ENCODE measurements around the gene CAMK2B.

CAMK2B gene

DNA sequence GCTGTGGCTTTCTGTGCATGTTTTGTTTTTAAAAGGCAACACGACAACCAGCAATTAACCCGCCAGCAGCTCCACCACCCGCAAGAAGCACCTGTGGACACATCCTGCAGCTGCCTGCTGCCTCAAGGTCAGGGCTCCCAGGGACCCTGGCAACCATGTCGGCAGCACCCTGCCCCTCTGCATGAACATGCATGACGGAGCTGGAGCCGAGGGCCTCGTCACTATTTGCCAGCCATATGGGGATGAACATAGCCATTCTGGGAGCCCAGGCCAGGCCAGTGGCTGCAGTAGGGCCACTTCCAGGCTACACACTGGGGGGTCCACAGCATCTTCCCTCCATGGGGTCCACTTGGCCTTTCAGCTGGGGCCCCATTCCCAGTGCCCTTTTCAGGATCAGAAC is 52.9 kb downstream of the CAMK2B start:
- no peak for DNase-seq

DNA sequence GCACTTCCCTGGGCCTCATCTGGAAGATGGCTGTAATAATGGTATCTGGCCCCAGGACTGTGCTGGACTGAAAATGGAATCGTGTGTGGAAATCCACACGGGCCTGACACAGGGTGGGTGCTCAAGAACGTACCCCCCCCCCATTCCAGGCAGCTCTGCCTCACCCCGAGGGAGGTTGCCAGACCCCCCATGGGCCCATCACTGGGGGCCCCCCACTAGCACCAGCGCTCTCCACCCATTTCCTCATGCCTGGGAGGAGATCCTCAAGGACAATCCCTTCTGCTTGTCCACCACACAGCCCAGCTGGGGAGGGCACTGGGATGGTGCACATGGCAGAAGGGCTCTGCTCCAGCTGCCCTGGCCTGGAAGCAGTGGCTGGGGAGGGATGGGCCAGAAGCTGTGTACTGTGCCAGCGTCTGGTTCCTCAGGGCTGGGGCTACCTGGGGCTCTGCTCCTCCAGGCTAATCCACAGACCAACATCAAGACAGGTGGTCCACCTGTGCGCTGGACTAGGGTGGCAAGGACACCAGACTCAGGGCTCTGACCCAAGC is 55.4 kb downstream of the CAMK2B start:
- no peak for DNase-seq

DNA sequence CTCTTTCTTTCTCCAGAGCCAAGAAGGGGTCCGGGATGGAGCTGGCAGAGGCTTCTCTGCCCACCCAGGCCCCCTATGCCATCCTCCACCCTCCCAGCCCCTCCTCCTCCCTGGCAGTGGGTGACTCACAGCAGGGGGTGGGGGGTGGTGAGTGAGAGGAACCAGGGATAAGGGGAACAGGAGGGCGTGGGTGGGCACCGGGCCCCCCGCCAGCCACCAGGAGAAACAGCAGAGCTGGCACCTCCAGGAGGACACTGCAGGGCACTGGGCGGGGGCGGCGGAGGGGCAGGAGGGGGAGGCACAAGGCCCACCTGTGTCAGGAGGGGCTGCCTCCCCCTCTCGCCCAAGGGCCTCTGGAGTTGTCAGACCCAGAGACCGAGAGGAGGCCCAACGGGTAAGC is 56.0 kb downstream of the CAMK2B start:
- DNase-seq: no peak

DNA sequence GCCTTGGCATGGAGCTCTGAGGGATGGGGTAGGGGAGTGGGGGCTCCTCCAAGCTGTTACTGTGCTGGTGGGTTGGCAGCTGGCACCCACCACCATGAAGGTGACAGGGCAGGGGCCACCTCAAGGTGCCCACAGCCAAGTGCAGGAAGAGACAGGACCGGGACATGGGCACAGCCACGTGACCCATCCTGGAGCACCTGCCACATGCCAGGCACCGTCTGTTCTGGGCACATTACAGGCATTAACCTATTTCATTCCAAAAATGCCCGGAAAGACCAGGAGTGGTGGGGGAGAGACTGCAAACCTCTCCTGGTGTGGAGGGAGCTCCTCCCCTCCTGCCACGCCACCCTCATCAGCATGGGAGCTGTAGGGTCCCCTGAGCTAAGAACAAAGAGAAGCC is 56.7 kb downstream of the CAMK2B start:
- no peak for DNase-seq

DNA sequence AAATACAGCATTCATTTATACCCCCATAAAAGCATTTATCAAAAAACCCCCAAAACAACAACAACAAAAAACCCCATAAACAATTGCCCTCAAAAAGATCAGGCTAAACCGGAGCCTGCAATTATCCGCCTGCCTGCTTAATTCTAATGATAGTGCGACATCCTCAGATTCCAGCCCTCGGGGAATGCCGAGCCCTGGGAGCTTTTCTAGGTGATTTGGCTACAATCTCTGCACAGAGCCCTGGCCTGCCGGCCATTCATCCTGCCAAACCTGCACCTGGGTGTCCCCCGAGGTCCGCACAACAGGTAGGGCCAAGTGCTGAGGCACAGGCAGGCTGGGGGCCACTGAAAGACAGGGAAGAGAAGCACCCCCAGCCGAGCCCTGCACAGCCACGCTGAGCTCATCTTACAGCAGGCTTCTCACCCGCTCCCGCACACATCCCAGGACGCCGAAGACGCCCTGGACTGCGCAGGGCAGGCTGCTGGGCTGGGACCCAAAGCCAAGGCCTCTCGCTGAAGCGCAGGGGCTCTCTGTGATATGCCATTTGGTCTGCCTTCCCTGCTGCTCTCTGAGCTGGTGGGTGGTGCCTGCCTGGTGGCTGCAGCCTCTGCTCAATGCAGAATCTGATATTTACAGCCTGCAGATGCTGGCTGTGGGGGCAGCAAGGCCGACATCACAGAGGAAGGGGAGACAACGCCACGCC is 57.5 kb downstream of the CAMK2B start:
- no peak for DNase-seq

DNA sequence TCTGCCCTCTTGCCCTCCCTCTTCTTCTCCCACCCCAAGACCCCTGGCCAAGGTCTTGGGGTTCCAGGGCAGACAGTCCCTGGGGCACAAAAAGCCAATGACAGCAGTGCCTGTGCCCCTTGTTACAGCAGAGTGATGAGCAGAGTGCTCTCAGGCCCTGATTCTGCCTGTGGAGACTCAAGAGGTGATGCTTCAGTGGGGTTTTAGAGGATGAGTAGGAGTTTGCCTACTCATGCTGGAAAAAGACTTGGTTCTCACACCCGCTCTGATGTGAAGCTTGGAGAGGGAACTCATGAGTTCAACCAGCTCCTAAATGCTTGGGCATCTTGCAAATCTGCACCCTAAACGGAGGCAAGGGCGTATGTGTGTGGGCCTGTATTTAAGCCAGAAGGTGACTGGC is 58.2 kb downstream of the CAMK2B start:
- no peak for DNase-seq

DNA sequence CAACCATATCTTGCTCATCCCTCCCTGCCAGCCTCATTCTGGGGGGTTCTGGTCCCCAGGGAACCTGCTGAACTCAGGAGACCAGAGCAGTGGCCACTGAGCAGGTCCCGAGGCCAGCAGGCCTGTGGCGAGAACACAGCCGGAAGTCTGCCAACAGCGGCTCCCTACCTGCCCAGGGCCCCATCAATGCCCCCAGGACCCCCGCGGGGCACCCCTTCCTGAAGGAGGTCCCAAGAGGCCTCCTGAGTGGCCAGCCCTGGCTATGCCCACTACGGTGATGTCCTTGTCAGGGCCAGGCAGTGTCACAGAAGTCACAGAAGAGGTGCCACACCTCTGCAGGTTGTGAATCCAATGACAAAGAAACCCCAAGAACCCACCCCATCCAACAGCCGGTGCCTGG is 58.9 kb downstream of the CAMK2B start:
- DNase-seq: no peak

DNA sequence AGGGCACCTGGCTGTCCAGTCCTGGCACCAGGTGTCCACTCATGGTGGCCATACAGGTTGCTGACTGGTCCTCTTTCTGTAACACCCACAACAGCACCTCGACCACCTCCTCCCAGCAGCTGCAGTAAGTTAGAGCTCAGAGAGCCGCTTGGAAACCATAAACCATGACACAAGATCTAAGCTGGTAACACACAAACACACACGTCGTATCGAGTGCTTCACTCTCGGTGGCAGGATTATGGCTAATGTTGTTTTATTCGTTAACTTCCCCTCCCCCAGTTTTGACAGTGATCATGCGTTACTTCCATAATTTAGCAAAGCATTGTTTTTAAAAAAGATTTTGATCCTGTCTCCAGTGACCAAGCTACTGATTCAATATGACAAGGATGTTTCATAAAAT is 59.7 kb downstream of the CAMK2B start:
- no peak for DNase-seq

DNA sequence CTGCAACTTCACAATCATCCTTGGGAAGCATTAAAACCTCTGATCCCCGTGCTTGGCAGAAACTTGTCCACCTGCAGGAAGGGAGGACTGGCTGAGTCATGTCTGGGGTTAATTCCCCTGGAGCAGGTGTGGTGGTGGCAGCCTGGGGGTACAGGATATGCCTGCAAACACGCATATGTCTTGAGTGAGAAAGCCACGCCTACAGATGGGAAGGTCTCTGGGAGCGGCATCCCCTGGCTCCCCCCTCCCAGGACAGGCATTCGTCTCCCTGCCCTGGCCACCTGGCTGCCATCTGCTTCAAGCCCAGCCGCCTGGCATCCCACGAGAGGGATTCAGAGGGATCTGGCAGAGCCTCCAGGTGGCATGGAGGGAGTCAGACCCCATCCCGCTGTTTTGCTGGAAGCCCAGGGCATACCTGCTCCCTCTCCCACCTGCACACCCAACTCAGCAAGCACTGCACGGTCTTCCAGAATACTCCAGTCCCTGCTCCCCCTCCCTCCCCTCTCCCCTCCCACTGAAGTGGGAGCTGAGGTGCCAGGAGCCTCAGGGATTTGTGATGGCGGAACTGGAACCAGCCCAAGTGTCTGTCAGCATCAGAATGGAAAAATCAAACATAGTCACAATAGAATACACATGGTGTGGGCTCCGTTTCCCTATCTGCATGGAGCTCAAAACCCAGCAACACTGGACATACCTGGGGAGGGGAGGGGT is 61.0 kb downstream of the CAMK2B start:
- no peak for DNase-seq

DNA sequence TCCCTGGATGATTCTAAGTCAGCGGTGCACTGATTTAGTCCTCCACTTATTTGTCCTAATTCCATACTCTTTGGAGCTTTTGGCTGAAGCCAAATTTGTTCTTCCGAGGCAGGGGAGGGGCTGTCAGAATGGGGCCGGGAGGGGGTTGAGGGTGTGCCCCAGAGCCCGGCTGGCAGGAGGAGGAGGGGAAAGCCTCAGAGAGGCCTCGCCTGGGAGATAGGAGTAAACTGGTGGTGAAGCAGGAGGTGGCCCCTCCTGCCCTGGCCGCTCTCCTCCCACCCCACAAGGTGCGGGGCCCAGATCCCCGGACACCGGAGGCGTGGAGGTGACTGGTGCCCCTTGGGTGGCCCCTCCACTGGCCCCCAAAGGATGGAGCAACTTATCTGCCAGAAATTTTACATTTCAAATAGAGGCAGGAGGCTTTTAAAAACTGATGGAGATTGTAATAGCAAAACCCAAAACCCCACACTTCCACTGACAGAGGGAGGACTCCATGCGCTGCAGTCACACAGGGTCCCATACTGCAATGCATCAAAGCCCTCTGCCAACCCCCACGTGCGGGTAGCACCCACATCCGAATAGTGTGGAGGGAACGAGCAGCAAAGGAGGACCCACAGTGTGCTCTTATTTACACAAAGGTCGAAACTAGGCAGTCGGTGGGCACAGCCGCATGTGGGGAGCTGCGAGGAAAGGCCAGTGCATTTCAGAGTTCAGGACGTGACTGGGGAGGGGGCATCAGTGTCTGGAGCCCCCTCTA is 61.9 kb downstream of the CAMK2B start:
- no peak for DNase-seq

DNA sequence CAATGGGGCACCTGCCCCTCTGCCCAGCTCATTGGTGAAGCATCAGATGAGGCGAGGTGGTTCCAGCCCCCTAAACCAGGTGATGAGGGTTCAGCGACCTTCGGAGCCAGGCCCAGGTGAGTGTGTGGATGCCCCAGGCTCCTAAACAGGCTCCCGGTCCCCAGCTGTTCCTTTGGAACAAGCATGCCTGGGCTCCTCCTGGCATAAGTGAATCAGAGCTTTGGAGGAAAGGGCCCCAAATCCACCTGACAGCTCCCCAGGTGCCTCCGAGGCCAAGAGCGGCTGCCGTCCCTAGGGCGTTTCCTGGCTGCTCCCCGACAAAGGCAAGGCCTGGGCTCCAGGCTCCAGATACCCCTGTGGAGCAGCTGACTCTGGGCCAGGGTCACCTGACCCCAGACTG is 63.4 kb downstream of the CAMK2B start:
- no peak for DNase-seq

DNA sequence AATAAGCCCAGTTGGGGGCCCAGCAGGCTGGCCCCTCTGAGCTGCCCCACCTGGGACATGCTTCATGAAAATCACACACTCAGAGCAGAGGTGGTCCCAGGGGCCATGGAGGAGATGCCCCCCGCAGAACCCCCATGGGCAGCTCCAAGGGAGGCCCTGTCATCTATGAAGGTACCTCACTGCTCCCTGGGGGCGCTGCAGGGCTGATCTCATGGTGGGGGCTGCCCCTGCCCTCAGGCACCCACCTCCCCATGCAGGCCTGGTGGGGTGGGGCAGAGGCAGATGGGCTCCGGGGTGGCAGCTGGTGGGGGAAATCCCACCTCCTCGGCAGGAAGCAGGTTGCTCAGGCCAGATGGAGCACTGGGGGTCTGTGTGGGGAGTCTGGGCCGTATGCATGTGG is 64.2 kb downstream of the CAMK2B start:
- DNase-seq: no peak

DNA sequence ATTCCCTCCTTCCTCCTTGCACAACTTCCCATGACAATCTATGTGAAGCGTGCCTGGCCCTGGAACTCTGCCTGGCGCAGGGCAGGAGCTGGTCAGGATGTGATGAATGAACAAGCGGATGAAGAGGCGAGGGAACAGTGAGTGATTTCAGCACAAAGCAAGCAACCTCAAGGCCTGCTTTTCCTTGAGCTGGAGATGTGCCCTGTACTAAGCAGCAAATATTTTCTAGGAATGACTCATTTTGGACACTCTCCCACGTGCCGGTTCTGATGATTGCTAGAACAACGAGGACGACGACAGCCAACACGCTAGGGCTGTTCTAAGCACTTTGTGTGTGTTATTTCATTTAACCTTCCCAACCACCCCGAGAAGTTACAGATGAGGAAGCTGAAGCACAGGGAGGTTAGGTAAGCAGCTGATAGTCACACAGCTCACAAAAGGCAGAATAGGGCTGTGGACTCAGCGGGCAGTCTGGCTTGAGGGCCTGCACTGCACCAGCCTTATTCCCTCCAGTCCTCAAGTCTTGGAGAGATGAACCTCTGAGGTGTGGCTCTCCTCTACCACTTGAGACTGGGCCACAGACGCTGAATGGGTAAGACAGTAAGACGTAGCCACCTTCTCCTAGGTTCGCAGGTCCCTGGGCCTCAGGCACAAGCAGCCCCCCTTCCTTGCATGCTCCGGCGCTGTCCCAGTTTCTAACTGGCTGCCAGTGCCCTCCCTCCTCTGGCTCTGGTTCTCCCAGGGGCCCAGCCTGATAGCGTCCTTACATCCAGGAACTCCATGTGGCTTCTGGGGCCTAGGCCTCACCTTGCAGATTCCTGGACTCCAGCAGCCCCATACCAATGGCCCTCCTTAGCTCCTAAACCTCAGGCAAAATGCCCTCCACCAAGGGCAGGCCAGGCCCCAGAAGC is 65.6 kb downstream of the CAMK2B start:
- DNase-seq: peak; percentile 25

DNA sequence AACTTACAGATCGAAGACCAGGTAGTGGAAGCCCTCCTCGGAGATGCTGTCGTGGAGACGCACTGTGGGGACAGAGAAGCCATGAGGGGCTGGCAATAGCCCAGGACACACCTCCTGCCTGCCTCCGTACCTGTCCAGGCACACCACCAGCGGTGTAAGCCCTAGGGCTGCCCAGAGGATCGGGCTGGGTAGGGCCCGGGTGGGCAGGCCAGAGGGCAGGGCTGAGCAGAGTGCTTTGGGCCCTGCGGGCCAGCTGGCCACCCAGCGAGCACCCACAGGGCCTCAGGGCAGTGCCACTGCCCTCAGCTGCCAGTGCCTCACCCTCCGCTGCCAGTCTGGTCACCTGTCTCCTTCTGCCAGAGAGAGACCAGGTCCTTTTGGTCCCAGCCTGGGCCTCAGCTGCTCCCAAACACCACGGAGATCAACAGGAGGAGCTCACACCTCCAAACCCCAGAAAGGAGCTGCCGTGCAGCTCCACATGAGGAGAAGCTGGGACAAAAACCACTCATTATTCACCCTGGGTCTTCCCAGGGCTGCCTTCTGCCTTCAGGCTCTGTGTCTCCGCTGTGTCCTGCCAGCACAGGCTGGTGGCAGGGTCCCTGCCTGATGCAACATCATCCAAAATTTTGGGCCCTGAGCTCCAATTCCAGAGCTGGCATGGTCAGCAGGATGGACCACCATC is 66.4 kb downstream of the CAMK2B start:
- no peak for DNase-seq

DNA sequence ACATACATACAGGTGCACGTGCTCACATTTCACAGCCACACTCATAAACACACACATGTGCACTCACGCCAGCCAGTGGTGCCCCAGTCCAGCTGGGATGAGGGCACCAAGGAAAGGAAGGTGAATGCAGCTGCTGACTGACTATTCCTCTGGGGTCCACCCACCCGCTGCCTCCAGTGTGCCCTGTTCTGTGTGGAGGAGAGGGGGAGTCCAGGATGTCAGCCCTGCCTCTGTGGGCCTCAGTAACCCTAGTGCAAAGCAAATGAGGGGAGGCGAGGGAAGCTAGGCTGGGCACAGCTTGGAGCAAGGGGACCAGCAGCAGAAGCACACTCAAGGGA is 67.0 kb downstream of the CAMK2B start:
- DNase-seq: no peak

DNA sequence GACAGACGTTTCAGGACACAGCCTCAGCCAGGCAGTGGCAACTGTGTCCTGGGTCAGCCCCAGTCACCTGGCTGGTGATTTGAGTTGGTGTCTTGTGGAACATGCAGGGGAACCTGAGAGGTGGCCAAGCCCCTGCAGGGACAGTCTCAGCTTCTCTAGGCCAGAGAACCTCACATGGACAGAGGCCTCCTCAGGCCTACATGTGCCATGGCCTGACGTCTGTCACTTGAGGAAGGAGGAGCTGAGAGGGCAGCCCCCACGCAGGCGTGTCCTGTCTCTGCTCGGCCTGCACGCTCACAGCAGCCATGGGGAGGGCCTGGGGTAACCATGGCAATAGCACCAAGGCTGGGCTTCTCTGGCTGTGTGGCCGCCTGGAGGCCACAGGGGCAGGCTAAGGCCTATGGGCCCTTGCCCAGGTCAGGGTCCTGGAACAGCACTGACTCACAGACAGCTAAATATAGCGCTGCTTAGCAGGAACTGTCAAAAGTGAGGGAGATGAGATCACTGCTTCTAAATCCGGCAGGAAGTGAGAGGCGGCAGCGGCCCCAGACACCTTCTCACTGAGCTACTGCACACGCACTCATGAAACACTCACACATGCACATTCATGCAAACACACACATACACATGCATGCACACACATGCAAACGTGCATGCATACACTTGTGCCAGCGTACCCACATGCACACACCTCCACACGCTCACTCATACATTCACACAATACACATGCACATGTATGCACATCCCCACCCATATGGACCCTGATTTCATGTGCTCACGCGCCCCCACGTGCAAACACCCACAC is 67.6 kb downstream of the CAMK2B start:
- peak; percentile 86 for DNase-seq

DNA sequence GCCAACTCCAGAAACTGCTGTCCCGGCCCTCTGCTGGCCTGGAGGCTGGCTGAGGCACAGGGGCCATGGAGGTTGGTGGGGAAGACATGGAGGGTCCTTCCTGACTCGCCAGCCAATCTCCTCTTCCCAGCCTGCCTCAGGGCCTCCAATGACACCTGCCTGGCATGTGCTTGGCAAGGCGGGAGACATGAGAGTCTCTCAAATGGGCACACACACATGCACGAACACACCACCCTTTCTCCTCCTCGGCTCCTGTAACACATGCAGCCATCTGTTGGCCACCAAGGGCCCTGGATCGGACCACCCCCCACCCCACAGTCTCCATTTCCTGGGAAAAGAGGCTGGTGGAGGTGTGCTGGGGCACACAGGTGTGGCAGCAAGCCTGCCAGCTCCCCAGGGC is 68.2 kb downstream of the CAMK2B start:
- DNase-seq: peak; percentile 15

DNA sequence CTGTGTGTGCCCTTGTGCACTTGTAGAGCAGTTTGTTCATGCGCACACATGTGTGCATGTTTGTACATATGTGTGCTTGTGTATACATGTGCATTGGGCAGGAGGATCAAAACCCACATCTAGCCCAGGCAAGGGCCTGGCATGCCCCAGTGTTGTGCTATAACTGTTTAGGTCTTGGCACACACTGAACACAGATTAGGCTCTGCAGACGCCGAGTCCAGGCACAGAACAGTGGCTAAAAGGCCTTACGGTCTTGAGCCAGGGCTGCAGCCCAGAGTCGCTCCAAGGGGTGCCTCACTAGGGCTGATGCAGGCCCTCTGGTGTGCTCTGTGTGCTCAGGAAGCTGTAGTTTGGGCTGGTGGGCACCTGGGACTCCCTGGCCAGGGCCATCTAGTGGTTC is 68.9 kb downstream of the CAMK2B start:
- no peak for DNase-seq

DNA sequence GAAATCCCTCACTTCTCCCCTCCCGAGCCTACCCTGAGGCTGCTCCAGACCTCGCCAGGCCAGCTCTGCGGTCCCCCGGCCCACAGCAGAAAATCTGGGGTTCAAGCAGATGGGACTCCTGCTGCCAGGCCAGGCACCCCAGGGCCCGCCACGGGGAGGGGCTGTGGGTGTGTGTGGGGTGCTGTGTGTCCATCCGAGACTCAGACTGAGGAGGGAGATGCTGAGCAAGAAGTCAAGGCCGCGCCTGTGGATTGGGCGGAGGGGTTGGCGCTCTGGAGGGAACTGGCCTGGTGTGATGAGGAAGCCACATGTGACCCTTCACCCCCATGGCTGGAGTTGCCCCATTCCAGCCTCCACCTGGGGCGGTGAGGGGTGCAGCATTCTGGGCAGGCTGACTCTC is 73.5 kb downstream of the CAMK2B start:
- no peak for DNase-seq

DNA sequence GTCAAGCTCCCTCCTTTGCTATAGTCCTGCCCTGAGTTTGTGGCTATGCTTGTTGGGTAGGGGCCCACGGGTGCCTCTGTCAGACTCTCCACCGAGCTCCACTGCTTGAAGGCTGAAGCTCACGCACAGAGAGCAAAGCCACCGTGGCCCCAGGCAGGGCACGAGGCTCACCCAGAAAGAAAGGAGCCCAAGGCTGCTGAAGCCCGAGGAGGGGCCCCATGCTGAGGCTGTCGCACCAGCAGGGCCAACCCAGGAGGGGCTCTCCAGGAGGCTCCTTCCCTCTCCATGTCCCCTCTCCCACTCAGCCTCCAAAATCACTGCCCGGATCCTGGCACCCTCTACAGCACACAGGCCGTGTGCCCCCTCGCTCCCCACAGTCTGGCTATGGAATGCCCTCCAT is 74.1 kb downstream of the CAMK2B start:
- no peak for DNase-seq

DNA sequence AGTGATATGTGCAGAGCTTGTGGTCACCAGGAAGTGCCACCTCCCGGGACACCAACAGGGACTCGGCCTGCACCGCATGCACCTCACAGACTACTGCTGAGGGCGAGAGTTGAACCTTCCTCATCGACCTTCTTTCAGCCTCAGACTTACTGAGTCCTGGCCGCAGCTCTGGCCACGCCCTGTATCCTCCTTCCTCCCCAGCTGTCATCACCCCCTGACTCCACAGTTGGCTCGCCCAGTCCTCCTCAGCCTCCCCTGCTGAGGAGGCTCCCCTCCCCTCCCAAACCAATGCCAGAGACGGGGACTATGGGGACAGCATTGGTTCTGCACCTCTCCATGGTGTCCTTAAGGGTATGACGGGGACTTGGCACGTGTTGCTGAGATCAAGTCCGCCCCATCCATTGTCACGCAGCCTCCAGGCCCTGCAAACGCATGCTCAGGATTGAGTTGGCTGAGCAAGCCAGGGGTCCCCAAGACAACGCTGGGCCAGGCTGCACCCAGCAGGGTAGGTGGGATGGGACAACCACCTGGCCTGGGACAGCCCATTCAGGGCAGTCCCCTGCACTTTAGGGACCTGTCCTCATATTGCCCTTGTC is 75.7 kb downstream of the CAMK2B start:
- no peak for DNase-seq

All from stimulated activated CD4-positive, alpha-beta T cell treated with anti-CD3 and anti-CD28 coated beads, Interleukin-15, amount 100 ng/mL, for 24 hours (primary cell).